Ovary (tissue), 9 donors: Measurements from ENCODE around the gene SLC25A33. TPM values are rescaled to one million over a fixed set of nuclear protein-coding genes. Genes with fewer than 3 reads are reported as not detected.

Experiments
- DNase-seq, 5 donors: peaks; one replicate each; pipeline ENCODE4 v3.0.0-alpha.2; 2019 to 2020
- H3K27ac ChIP-seq, 2 donors: fragments of 200-600 bp; one replicate each; pipeline versions ENCODE4 v1.5.1 to v1.8.0; 2019 to 2022
- H3K27me3 ChIP-seq: fragments of 200-600 bp; one replicate; pipeline ENCODE4 v1.8.0; 2022
- H3K36me3 ChIP-seq: fragments of 200-600 bp; sonication (generic); one replicate; pipeline ENCODE4 v1.5.1; 2019
- H3K4me1 ChIP-seq: one replicate; pipeline ENCODE4 v1.8.1; 2013; ENCODE audit warnings: mild to moderate bottlenecking, moderate library complexity; ENCODE audit not compliant: insufficient read depth
- H3K4me3 ChIP-seq: fragments of 200-600 bp; sonication (generic); one replicate; pipeline ENCODE4 v1.5.1; 2017
- H3K9me3 ChIP-seq, 2 donors: fragments of 200-600 bp in 1 of 2; sonication (generic) in 1 of 2; one replicate each; pipeline versions ENCODE4 v1.5.1 to v1.8.1; 2013 to 2019; ENCODE audit warnings: mild to moderate bottlenecking in 1 of 2, moderate library complexity in 1 of 2
- EP300 ChIP-seq: sonication (generic); formaldehyde crosslinking; IDR thresholded peaks from one replicate; pipeline ENCODE4 v1.6.1; 2017; ENCODE audit warnings: antibody characterized with exemption
- POLR2A ChIP-seq: fragments of 450-650 bp; IDR thresholded peaks from one replicate; pipeline ENCODE4 v1.6.1; 2017; ENCODE audit warnings: antibody characterized with exemption, mild to moderate bottlenecking, moderate library complexity
- WGBS, 3 donors: extraction: QIAGEN DNeasy Blood & Tissue Kit in 1 of 3; methylation state at CpG; one replicate each; pipeline versions ENCODE4 v1.1.5 to v1.1.7; 2013 to 2017; 5-methylcytosine and 5-hydroxymethylcytosine counted together
- intact Hi-C, 4 donors: fragments of 100-400 bp; cut with DNase I; formaldehyde crosslinking; loops; one replicate each; pipeline versions ENCODE4 v1.11.0 to v1.15.1; 2022 to 2023
- polyA plus RNA-seq, 2 donors: library from polyadenylated mRNA; stranded (reverse); fragments of 200-250 nt in 1 of 2; fragments of 350-450 nt in 1 of 2; fragmentation: Illumina TruSeq in 1 of 2; extraction: RNeasy Lipid Tissue Mini Kit (QIAGEN cat#74804) in 1 of 2; gene quantifications; one replicate each; pipeline ENCODE4 v1.2.3, GENCODE V29; 2013 to 2014
- total RNA-seq, 7 donors: library from RNA; depleted of rRNA in 2 of 7; stranded (reverse); fragments of >200 nt in 2 of 7; fragmentation: NEBNext Ultra II Directional in 3 of 7; extraction: Animal tissue kit (Norgen Biotek cat#: 25700) in 3 of 7; gene quantifications; one replicate each; pipeline versions ENCODE4 v1.1.0 to v1.2.4, GENCODE V29; 2016 to 2023
- TF ChIP-seq, protein P1 (sequence below), 3 donors: fragments of 450-650 bp in 2 of 3; fragments of 200-600 bp in 1 of 3; IDR thresholded peaks; one replicate each; pipeline versions ENCODE4 v1.5.1 to v1.8.0; 2016 to 2022; ENCODE audit warnings: antibody characterized with exemption in 3 of 3, mild to moderate bottlenecking in 1 of 3
- donor health status: DM: no; HTN: no; CAD: no; lungs with moderate emphysema.
- donor health status: DM: no; HTN: no; CAD: no.
- donor health status: Bipolar disorder and iron deficiency.
- donor health status: DM: yes; HTN: yes; CAD: no.
- donor health status: DM: no; HTN: no; CAD: no.
- donor health status: DM: yes; HTN: yes; CAD: no.

SLC25A33 gene
- total and polyA plus RNA-seq, 9 donors = 1.3 to 5.9 (median 3.9) TPM

DNA sequence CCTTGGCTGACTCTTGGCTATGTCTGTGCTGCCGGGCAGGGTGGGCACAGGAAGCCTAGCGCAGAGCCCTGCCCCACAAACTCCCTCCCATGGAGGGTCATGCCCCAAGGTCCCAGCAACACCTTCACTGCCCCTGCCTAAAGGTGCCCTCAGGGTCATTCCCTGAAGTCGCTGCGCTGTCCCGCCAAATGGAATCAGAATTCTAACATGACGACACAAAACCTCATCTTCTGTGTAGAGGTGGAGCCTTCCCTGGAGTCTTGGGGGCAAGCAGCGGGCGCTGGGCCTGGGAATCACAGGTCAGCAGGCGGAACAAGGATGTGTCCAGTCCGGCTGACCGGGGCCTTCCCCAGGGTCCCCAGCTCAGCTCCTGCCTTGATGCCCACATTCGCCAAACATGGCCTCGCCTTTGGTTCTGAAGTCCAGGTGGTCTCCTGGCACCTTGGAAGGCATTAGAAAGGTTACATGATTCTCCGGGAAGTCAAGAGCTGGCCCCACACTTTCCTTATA, 66.7 kb downstream of the SLC25A33 start:
- intact Hi-C loops = no loop called here
- WGBS, 3 donors = 94 to 98% (median 95%) methylated on average over 14 of the region's 14 CpGs
- TF ChIP-seq EP300 (no peak), POLR2A (no peak)
- TF ChIP-seq, protein P1, sequence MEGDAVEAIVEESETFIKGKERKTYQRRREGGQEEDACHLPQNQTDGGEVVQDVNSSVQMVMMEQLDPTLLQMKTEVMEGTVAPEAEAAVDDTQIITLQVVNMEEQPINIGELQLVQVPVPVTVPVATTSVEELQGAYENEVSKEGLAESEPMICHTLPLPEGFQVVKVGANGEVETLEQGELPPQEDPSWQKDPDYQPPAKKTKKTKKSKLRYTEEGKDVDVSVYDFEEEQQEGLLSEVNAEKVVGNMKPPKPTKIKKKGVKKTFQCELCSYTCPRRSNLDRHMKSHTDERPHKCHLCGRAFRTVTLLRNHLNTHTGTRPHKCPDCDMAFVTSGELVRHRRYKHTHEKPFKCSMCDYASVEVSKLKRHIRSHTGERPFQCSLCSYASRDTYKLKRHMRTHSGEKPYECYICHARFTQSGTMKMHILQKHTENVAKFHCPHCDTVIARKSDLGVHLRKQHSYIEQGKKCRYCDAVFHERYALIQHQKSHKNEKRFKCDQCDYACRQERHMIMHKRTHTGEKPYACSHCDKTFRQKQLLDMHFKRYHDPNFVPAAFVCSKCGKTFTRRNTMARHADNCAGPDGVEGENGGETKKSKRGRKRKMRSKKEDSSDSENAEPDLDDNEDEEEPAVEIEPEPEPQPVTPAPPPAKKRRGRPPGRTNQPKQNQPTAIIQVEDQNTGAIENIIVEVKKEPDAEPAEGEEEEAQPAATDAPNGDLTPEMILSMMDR (IDR thresholded peaks at IDR 0.05) = no peak
- Histone ChIP-seq H3K9me3 (no peaks in the 10 kb centered on the region), H3K27me3 (no peaks in the 10 kb centered on the region), H3K4me1 (no peaks in the 10 kb centered on the region), H3K4me3 (no peak overlapping the region), H3K27ac (no peak overlapping the region), H3K36me3 (no peaks in the 10 kb centered on the region)
- DNase-seq = no peak

DNA sequence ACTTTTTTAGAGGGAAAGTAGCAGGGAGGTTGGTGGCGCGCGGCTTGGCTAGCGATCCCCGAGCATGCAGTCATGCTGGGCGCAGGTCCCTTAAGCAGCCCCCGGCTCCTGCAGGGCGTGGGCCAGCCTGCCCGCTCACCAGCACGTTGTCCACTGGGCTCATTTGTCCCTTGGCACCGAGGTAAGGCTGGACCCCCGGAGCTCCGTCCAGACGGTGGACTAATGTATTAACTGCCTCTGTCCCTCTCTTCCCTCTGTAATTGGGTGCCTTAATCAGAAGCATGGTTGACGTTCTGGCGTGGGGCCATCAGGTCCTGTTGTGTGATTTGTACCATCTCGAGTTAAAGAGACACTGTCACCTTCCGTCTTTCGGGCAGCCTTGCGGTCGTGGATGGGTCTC, 67.2 kb downstream of the SLC25A33 start:
- intact Hi-C loops = no loop called here
- Histone ChIP-seq H3K9me3 (no peaks in the 10 kb centered on the region), H3K27ac (no peak overlapping the region), H3K4me3 (no peak overlapping the region), H3K36me3 (no peaks in the 10 kb centered on the region), H3K27me3 (no peaks in the 10 kb centered on the region), H3K4me1 (no peaks in the 10 kb centered on the region)
- DNase-seq = no peak
- WGBS, 3 donors = 81 to 89% (median 84%) methylated on average over 21 of the region's 21 CpGs
- TF ChIP-seq EP300 (no peak), POLR2A (no peak)
- TF ChIP-seq, protein P1 (IDR thresholded peaks at IDR 0.05) = no peak

DNA sequence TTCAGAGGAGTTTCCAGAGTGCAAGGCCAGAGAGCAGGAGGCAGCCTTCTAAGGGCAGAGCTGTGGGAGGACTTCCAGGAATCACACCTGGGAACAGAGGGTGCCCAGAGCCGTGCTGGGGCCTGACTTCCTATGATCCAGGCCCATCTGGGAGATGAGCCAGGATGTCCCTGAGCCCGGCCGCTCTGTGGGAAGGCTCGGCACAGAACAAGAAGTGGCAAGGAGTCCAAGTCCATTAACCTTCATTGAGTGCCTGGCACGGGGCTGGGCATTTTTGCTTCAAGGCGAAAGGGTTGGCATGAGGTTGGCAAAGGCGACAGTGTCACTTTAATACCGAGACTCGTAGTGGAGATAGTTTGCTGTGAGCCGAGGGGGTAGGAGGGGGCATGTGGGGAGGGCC, 67.7 kb downstream of the SLC25A33 start:
- Histone ChIP-seq H3K27ac (no peak overlapping the region), H3K4me1 (no peaks in the 10 kb centered on the region), H3K27me3 (no peaks in the 10 kb centered on the region), H3K4me3 (no peak overlapping the region), H3K9me3 (no peaks in the 10 kb centered on the region), H3K36me3 (no peaks in the 10 kb centered on the region)
- no peak for TF ChIP-seq POLR2A
- TF ChIP-seq EP300 = no peak
- TF ChIP-seq, protein P1 (IDR thresholded peaks at IDR 0.05) = no peak
- intact Hi-C loops = no loop called here
- 60 to 81% (median 75%) methylated on average over 10 of the region's 10 CpGs for WGBS, 3 donors
- no peak for DNase-seq

DNA sequence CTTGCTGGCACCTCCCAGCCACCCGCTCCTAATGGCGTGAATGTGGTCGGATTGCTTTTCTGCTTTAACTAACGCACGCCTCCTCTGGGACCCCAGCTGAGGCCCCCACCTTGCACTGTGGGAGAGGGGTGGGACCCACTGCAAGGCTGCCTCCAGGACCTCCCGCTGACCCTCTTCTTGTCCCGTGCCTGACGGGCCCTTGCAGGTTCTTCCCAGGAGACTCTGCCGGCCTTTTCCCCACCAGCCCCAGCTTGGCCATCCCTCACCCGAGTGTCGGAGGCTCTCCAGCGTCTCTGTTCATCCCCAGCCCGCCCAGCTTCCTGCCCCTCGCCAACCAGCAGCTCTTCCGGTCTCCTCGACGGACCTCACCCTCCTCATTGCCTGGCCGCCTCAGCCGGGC, 68.1 kb downstream of the SLC25A33 start:
- no peaks in the 10 kb centered on the region for H3K36me3 ChIP-seq
- intact Hi-C loops = no loop called here
- DNase-seq = no peak
- no peaks in the 10 kb centered on the region for H3K27me3 ChIP-seq
- 87 to 89% (median 88%) methylated on average over 19 of the region's 19 CpGs for WGBS, 3 donors
- no peaks in the 10 kb centered on the region for H3K9me3 ChIP-seq
- no peak overlapping the region for H3K4me3 ChIP-seq
- no peak overlapping the region for H3K27ac ChIP-seq
- no peak for TF ChIP-seq POLR2A
- TF ChIP-seq, protein P1 (IDR thresholded peaks at IDR 0.05) = no peak
- TF ChIP-seq EP300 = no peak
- H3K4me1 ChIP-seq = no peaks in the 10 kb centered on the region
